ENCODE data around the gene PEDS1.

The PEDS1 gene

DNA sequence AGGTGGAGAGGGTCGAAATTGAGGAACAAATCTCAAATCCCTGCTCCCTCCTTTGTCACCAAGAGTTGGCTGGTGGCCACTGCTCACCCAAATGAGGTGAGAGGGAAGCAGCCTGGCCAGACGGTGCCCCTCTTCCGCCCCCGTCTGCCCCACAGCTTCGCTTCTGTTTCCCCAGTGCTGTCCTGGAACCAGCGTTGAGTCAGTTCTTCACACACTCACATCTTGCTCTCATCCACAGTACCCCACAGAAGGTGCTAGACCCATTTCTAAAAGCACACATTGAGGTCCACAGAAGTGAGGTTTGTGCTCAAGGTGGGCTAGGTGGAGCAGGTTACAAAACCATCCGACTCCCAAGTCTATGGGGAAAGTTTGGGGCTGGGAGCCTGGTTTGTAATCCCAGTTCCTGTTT lies 40.9 kb upstream of the PEDS1 start:
- no peak for TF ChIP-seq EZH2 (IDR thresholded peaks at IDR 0.05; ENCODE audit: borderline replicate concordance, low read length)
- TF ChIP-seq, protein P1, sequence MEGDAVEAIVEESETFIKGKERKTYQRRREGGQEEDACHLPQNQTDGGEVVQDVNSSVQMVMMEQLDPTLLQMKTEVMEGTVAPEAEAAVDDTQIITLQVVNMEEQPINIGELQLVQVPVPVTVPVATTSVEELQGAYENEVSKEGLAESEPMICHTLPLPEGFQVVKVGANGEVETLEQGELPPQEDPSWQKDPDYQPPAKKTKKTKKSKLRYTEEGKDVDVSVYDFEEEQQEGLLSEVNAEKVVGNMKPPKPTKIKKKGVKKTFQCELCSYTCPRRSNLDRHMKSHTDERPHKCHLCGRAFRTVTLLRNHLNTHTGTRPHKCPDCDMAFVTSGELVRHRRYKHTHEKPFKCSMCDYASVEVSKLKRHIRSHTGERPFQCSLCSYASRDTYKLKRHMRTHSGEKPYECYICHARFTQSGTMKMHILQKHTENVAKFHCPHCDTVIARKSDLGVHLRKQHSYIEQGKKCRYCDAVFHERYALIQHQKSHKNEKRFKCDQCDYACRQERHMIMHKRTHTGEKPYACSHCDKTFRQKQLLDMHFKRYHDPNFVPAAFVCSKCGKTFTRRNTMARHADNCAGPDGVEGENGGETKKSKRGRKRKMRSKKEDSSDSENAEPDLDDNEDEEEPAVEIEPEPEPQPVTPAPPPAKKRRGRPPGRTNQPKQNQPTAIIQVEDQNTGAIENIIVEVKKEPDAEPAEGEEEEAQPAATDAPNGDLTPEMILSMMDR (IDR thresholded peaks at IDR 0.05; ENCODE audit: low read length), result no peak
- no peak overlapping the region for H3K4me3 ChIP-seq (ENCODE audit: low read depth, low read length, poor library complexity, severe bottlenecking)
- no peaks in the 10 kb centered on the region for H3F3A ChIP-seq (ENCODE audit: insufficient read depth, low read length)
- H3K4me2 ChIP-seq (ENCODE audit: low read length), result no peak overlapping the region
- no peak overlapping the region for H2AFZ ChIP-seq (ENCODE audit: low read length)
- no peaks in the 10 kb centered on the region for H3K27me3 ChIP-seq (ENCODE audit: insufficient read depth, low read length)
- peaks cover 19% of the 10 kb centered on the region for H3K4me1 ChIP-seq (ENCODE audit: insufficient read depth, low read length, severe bottlenecking)
- H3K9ac ChIP-seq (ENCODE audit: low read length), result no peak overlapping the region
- no peaks in the 10 kb centered on the region for H4K20me1 ChIP-seq (ENCODE audit: insufficient read depth, low read length)
- peaks cover 10% of the 10 kb centered on the region; the same call in 1 of the 2 replicates for H3K36me3 ChIP-seq (ENCODE audit: insufficient read depth, low read length)
- H3K9me2 ChIP-seq (ENCODE audit: low read depth, low read length), result no peaks in the 10 kb centered on the region
- no peaks in the 10 kb centered on the region for H3K9me3 ChIP-seq (ENCODE audit: low read length)
- no peaks in the 10 kb centered on the region for H3K79me2 ChIP-seq (ENCODE audit: insufficient read depth, low read length)
- H3K27ac ChIP-seq (ENCODE audit: low read depth, low read length, poor library complexity, severe bottlenecking), result no peak overlapping the region

DNA sequence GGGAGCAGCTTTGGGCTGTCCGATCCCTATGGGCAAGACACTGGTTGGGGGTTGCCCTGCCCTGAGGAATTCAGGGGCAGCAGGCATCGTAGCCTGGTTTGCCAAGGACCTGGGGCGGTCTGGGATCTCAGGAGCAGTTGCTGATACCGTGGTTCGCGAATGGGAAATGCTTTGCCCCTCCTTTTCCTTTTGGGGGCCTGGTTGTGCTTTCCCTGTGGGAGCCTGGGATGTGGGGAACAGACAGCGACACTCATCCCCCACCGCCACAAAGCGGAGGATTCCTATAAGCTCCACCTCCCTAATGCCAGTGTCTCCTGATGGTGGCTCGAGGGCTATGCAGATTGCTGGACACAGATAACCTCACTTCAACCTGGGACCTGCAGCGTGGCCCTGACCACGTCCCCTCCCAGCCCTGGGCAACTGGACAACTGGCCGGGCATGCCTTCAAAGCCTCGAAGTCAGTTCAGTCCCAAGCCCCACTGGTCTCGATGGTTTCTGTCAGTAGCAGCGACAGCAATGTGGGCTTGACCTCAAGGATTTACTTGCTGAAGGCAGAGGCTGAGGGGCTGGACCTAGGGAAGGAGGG lies 40.4 kb upstream of the PEDS1 start:
- no peaks in the 10 kb centered on the region for H3K79me2 ChIP-seq (ENCODE audit: insufficient read depth, low read length)
- peaks cover 10% of the 10 kb centered on the region; the same call in 1 of the 2 replicates for H3K36me3 ChIP-seq (ENCODE audit: insufficient read depth, low read length)
- no peaks in the 10 kb centered on the region for H3K9me2 ChIP-seq (ENCODE audit: low read depth, low read length)
- TF ChIP-seq, protein P1 (IDR thresholded peaks at IDR 0.05; ENCODE audit: low read length), result no peak
- no peaks in the 10 kb centered on the region for H3K9me3 ChIP-seq (ENCODE audit: low read length)
- no peak overlapping the region for H3K9ac ChIP-seq (ENCODE audit: low read length)
- H3K27me3 ChIP-seq (ENCODE audit: insufficient read depth, low read length), result no peaks in the 10 kb centered on the region
- no peak overlapping the region for H3K4me3 ChIP-seq (ENCODE audit: low read depth, low read length, poor library complexity, severe bottlenecking)
- peaks cover 19% of the 10 kb centered on the region for H3K4me1 ChIP-seq (ENCODE audit: insufficient read depth, low read length, severe bottlenecking)
- H3K4me2 ChIP-seq (ENCODE audit: low read length), result no peak overlapping the region
- H4K20me1 ChIP-seq (ENCODE audit: insufficient read depth, low read length), result no peaks in the 10 kb centered on the region
- no peak overlapping the region for H2AFZ ChIP-seq (ENCODE audit: low read length)
- no peaks in the 10 kb centered on the region for H3F3A ChIP-seq (ENCODE audit: insufficient read depth, low read length)
- no peak overlapping the region for H3K27ac ChIP-seq (ENCODE audit: low read depth, low read length, poor library complexity, severe bottlenecking)

DNA sequence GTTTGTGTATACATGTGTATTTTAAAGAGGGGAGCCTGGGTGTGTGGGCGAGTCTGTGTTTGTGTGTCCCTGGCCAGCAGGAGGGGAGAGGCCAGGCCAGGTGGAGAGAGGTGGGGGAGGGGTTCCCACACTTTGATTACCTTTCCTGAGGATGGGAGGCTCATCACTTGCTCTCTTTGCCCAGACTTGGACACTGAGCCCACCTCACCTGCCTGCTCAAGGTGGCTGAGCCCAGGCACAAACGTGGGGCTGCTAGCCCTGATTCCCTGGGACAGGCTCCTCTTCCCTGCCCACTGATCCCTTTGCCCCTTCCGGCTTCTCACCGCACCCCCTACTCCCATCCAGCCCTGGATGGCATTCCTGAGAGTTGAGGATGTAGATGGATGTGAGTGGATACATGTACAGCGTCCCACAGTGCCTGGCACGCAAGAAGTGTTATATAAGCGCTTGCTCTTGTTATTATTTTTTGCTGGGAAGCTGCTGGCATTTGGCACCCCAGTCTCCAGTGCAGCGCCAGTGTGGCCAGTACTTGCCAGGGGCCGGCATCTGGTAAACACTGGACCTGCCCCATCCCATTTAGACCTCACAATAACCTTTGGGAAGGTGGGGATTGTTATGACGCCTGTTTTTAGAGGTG lies 39.8 kb upstream of the PEDS1 start:
- Histone ChIP-seq H3K4me3 (ENCODE audit: low read depth, low read length, poor library complexity, severe bottlenecking) (peak overlapping the region; percentile 75), H3K9me3 (ENCODE audit: low read length) (no peaks in the 10 kb centered on the region), H3K4me2 (ENCODE audit: low read length) (peak overlapping the region; percentile 69), H2AFZ (ENCODE audit: low read length) (no peak overlapping the region), H3K27ac (ENCODE audit: low read depth, low read length, poor library complexity, severe bottlenecking) (no peak overlapping the region), H3K9ac (ENCODE audit: low read length) (peak overlapping the region; percentile 74), H3K36me3 (ENCODE audit: insufficient read depth, low read length) (peaks cover 10% of the 10 kb centered on the region; the same call in 1 of the 2 replicates), H3K9me2 (ENCODE audit: low read depth, low read length) (no peaks in the 10 kb centered on the region), H3F3A (ENCODE audit: insufficient read depth, low read length) (no peaks in the 10 kb centered on the region), H3K27me3 (ENCODE audit: insufficient read depth, low read length) (no peaks in the 10 kb centered on the region), H4K20me1 (ENCODE audit: insufficient read depth, low read length) (no peaks in the 10 kb centered on the region), H3K4me1 (ENCODE audit: insufficient read depth, low read length, severe bottlenecking) (peaks cover 19% of the 10 kb centered on the region), H3K79me2 (ENCODE audit: insufficient read depth, low read length) (no peaks in the 10 kb centered on the region)
- TF ChIP-seq, protein P1 (IDR thresholded peaks at IDR 0.05; ENCODE audit: low read length), result no peak
- TF ChIP-seq EZH2 (IDR thresholded peaks at IDR 0.05; ENCODE audit: borderline replicate concordance, low read length), result no peak

Data from OCI-LY1 (cell line).